AG10803 (cell line): ENCODE measurements around the gene MGMT.
A peak's percentile ranks its signal among the peaks of the same experiment; 100 is the strongest.

Experiments
- DNase-seq: peaks from one replicate; pipeline ENCODE4 v3.0.0; 2010; ENCODE audit warnings: low read depth
- H3K4me3 ChIP-seq: 2 replicates; pipeline ENCODE4 v1.5.1; 2011; ENCODE audit warnings: mild to moderate bottlenecking, low read length, control low read depth
- TF ChIP-seq, protein P1 (sequence below): conservative IDR thresholded peaks from 2 replicates; pipeline ENCODE4 v1.5.1; 2011; ENCODE audit warnings: mild to moderate bottlenecking, low read length, control low read depth, inconsistent platforms

The MGMT gene

DNA sequence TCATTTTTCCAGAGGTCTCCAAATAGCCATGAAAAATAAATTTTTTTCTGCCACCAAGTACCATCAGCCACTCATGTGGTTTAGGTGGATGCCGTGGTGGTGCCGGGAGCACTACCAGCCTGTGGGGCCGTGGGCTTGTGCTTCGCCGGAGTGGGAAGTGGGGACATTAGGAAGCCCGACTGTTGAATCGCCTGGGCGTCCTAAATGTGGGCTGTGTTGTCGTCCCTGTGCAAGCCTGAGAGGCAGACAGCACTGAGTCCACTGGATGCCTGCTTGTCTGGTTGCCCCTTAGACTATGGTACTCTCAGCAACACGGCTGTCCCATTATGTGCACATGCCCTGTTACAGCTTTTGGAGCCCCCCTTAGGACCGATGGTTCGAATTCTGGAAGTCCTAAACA lies 59.9 kb downstream of the MGMT start:
- TF ChIP-seq, protein P1, sequence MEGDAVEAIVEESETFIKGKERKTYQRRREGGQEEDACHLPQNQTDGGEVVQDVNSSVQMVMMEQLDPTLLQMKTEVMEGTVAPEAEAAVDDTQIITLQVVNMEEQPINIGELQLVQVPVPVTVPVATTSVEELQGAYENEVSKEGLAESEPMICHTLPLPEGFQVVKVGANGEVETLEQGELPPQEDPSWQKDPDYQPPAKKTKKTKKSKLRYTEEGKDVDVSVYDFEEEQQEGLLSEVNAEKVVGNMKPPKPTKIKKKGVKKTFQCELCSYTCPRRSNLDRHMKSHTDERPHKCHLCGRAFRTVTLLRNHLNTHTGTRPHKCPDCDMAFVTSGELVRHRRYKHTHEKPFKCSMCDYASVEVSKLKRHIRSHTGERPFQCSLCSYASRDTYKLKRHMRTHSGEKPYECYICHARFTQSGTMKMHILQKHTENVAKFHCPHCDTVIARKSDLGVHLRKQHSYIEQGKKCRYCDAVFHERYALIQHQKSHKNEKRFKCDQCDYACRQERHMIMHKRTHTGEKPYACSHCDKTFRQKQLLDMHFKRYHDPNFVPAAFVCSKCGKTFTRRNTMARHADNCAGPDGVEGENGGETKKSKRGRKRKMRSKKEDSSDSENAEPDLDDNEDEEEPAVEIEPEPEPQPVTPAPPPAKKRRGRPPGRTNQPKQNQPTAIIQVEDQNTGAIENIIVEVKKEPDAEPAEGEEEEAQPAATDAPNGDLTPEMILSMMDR: no peak
- H3K4me3 ChIP-seq: no peak overlapping the region
- no peak for DNase-seq

DNA sequence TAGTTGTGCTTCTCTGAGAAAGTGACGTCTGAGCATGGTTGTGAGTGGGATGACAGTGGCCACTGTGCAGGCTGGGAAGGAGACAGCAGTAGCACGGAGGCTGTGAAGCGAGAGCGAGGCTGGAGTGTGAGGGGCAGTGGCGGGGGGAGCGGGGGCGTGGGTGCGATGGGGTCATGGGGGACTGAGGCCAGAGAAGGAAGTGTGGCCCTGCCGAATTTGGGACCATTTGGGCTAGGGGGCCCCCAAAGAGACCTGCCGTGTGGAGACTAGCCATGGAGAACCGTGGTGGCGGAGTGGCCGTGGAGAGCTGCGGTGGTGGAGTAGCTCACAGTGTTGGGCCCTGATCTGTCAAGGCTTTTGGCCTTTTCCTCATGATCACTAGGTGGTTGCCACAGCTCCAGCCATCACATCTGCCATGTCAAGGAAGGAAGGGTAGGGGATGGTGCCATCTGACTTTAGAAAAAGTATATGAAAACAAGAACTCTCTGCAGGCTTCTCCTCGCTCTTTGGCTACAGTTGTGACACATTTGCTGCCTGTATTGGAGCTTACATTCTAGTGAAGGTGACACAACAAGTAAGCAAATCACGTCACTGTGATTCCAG lies 61.4 kb downstream of the MGMT start:
- TF ChIP-seq, protein P1: no peak
- no peak for DNase-seq
- H3K4me3 ChIP-seq: no peak overlapping the region

DNA sequence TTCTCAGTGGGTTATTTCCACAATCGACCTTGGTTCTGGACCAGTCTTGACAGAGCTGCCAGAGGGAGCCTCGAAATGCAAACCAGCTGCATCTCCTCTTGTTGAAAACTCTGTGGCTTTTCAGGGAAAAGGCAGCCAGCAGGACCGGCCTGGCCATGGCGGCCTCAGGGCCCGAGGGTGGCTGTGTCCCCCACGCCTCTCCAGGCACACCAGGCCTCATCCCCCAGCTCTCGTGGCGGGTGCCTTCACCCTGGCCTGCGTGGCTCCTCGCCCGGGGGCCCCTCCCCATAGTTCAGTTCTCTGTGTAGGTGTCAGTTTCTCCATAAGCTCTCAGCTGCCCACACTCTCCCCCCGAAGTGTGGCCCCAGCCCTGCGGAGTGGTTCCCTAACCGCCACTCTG lies 63.5 kb downstream of the MGMT start:
- TF ChIP-seq, protein P1: no peak
- H3K4me3 ChIP-seq: no peak overlapping the region
- DNase-seq: peak; percentile 52

DNA sequence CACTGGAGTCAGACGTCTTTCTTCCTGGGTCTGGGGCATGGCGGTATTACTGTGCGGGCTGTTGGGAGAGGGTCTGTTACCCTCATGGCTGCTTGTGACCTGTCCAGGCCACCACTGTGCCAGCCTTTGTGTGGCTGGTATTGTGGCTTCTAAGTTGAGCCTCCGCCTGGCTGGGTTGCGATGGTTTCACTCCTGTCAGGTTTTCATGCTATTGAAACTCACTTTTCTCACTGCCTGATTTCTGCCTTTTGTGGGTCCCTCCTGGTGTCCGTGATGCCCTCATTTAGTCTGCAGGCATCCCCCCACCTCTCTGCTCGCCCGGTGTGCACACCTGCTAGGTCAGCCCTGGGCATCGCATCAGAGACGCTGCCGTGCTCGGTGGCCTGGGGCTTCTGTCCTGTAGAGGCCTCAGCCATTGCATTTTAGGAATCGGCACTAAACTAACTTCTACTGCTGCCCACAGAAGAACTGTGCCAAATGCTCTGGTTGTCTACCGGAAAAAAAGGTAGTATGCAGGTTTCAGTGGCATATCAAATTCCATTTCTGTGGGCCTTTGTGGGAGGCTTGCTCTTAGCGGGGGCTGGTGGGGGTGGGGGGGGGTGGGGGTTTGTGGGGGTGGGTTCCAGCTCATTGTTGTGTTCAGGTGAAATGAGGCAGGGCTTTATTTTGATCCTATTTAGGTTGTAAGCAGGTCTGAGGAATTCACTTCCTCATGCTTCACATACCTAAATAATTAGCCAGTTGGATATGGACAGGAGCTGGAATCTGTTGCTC lies 64.3 kb downstream of the MGMT start:
- DNase-seq: peak; percentile 77
- TF ChIP-seq, protein P1: no peak
- no peak overlapping the region for H3K4me3 ChIP-seq

DNA sequence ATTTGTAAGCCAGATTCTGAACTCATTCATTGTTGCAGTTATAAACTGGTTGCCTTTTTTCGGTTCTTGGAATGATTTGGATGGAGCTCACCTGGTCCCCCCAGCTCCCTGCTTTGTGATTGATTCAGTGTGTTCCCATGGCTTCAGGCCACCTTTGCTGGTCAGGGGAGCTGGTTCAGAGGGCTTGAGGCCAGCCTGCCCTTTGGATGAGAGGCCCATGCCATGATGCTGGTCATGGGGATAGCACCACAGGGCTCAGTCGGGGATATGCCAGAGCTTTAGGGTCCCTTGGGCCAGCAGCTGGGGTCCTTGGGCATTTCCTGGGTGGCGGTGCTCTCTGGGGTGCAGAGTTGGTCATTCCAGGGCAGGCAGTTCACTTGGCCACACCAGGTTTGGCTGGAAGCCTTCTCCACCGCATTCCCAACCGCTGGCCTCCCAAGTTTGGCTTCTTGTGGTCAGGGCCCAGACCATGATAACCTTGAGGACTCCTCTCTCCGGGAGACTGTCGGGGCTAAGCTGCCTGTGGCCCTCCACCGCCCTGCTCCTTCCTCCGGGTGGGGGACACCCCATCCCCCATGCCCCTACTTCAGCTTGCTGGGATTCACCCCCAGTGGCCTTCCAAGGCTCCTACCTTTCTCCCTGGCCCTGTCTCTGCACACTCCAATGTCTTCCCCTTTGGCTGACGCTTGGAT lies 65.1 kb downstream of the MGMT start:
- TF ChIP-seq, protein P1: no peak
- H3K4me3 ChIP-seq: no peak overlapping the region
- peak; percentile 26 for DNase-seq

DNA sequence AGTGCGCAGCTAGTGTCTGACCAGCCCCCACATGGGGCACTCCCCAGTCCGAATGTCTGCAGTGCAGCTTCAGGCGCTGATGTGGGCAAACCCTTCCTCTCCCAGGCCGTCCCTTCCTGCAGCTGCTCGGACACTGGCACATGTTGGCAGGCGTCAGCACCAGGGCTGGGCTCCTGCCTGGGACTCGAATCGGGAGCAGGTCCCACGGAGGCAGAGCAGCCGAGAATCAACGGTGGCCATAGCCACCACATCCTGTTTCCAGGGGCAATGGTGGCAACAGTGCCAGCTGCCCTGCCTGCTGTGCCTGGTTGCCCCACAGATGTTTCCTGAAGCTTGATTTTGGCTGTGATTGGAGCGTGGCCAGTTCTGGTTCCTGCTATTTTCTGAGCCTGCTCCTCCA lies 65.8 kb downstream of the MGMT start:
- no peak overlapping the region for H3K4me3 ChIP-seq
- TF ChIP-seq, protein P1: no peak
- no peak for DNase-seq
